Activated CD4-positive, alpha-beta T cell treated with anti-CD3 and anti-CD28 coated beads, Interleukin-2, amount 10 ng/mL, durations not matched to agents 7 days and 5 days (primary cell): ENCODE measurements around the gene WDSUB1. TPM values are rescaled to one million over a fixed set of nuclear protein-coding genes. Genes with fewer than 3 reads are reported as not detected.
A peak's percentile ranks its signal among the peaks of the same experiment; 100 is the strongest.

ENCODE experiments used
- CTCF ChIA-PET: fragments of 350-600 bp; sonication (Branson Sonifier 250); formaldehyde crosslinking; loops from one replicate; lab custom pipeline; 2021; ENCODE audit warnings: antibody characterized with exemption; lab: Charles Lee
- POLR2A ChIA-PET: fragments of 350-600 bp; sonication (Branson Sonifier 250); formaldehyde crosslinking; loops from one replicate; lab custom pipeline; 2021; ENCODE audit warnings: antibody characterized with exemption; lab: Charles Lee
- DNase-seq: peaks from one replicate; pipeline ENCODE4 v3.0.0-alpha.2; 2020
- H3K27ac Mint-ChIP-seq: one replicate; pipeline ENCODE4 v1.8.0; 2021; ENCODE audit warnings: mild to moderate bottlenecking, moderate library complexity, mixed read lengths
- H3K27me3 Mint-ChIP-seq: one replicate; pipeline ENCODE4 v1.8.0; 2021; ENCODE audit warnings: mixed read lengths
- H3K36me3 Mint-ChIP-seq: one replicate; pipeline ENCODE4 v1.8.0; 2021; ENCODE audit warnings: low read depth, mixed read lengths
- H3K4me1 Mint-ChIP-seq: one replicate; pipeline ENCODE4 v1.8.0; 2021; ENCODE audit warnings: mixed read lengths
- H3K4me3 Mint-ChIP-seq: one replicate; pipeline ENCODE4 v1.8.0; 2021; ENCODE audit warnings: mild to moderate bottlenecking, moderate library complexity, mixed read lengths
- H3K9me3 Mint-ChIP-seq: one replicate; pipeline ENCODE4 v1.8.0; 2021; ENCODE audit warnings: mixed read lengths
- total RNA-seq, 2 experiments: library from RNA; stranded (reverse); gene quantifications; one replicate each; pipeline ENCODE4 v1.2.3, GENCODE V29; 2021

The WDSUB1 gene
- total RNA-seq, 2 experiments from 2014 or later = 5.8 to 6.1 TPM

- peaks cover 2% of the 10 kb centered on the region for H3K36me3 Mint-ChIP-seq
- H3K9me3 Mint-ChIP-seq = no peaks in the 10 kb centered on the region
- peaks cover 36% of the 10 kb centered on the region for H3K4me1 Mint-ChIP-seq
- no peaks in the 10 kb centered on the region for H3K27me3 Mint-ChIP-seq
- ChIA-PET POLR2A (interaction anchor here (0.6 kb wide), 1 partner anchor 163 kb away, joined by 3 read pairs; no protein-coding TSS in a partner anchor), CTCF (interaction anchor here (0.6 to 1.4 kb wide), 3 partner anchors 11 to 77 kb away, joined by 3 read pairs; no protein-coding TSS in a partner anchor)
- peak; percentile 97 for DNase-seq
- peak overlapping the region; percentile 88 for H3K27ac Mint-ChIP-seq
- peak overlapping the region; percentile 81 for H3K4me3 Mint-ChIP-seq
Observed at GRCh38 chr2:159286709-159287441, 372 bp upstream of the WDSUB1 start.

DNA sequence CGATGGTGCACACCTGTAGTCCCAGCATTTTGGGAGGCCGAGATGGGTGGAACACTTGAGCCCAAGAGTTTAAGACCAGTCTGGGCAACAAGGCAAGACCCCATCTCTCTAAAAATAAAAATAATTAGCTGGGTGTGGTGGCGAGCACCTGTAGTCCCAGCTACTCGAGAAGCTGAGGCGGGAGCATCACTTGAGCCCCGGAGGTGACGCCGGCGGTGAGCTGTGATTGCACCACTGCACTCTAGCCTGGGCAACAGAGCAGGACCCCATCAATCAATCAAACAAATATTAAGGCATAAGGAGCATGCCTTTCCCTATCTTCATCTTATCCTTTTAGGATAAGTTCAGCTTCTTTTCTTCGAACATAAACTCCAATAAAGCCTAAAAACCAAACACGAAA lies 1.1 kb downstream of the WDSUB1 start:
- H3K4me1 Mint-ChIP-seq = peaks cover 28% of the 10 kb centered on the region
- CTCF ChIA-PET = interaction anchor here (0.8 to 1.0 kb wide), 2 partner anchors 8 to 14 kb away, joined by 3 to 4 read pairs; no protein-coding TSS in a partner anchor
- DNase-seq = no peak
- POLR2A ChIA-PET = interaction anchor here (0.6 kb wide), 1 partner anchor 237 kb away, joined by 3 read pairs; no protein-coding TSS in a partner anchor
- H3K27ac Mint-ChIP-seq = peak overlapping the region; percentile 87
- H3K9me3 Mint-ChIP-seq = no peaks in the 10 kb centered on the region
- peak overlapping the region; percentile 81 for H3K4me3 Mint-ChIP-seq
- H3K36me3 Mint-ChIP-seq = peaks cover 4% of the 10 kb centered on the region
- no peaks in the 10 kb centered on the region for H3K27me3 Mint-ChIP-seq

DNA sequence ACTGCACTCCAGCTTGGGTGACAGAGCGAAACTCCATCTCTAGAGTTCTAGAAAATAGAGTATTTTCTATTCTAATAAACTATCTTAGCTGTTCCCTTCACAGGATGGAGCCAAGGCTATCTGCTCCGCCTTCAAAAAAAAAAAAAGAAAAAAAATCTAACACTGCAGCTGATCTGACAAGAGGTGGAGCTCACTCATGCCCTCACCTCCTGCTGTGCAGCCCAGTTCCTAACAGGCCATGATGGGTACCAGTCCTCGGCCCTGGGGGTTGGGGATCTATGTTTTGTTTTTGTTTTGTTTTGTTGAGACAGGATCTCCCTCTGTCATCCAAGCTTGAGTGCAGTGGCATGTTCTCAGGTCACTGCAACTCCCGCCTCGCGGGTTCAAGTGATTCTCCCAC lies 3.0 kb downstream of the WDSUB1 start:
- DNase-seq = no peak
- Mint-ChIP-seq H3K27ac (no peak overlapping the region), H3K4me3 (no peak overlapping the region), H3K36me3 (peaks cover 4% of the 10 kb centered on the region), H3K9me3 (no peaks in the 10 kb centered on the region), H3K4me1 (peaks cover 21% of the 10 kb centered on the region), H3K27me3 (no peaks in the 10 kb centered on the region)
- ChIA-PET POLR2A (interaction anchor here (0.6 kb wide), 1 partner anchor 422 kb away, joined by 3 read pairs; no protein-coding TSS in a partner anchor), CTCF (no interaction called here)

GRCh38 chr2:159281002-159281401 lies 5.5 kb downstream of the WDSUB1 start:
- CTCF ChIA-PET = no interaction called here
- POLR2A ChIA-PET = no interaction called here
- Mint-ChIP-seq H3K27me3 (no peaks in the 10 kb centered on the region), H3K9me3 (no peaks in the 10 kb centered on the region), H3K27ac (no peak overlapping the region), H3K4me3 (no peak overlapping the region), H3K36me3 (peaks cover 4% of the 10 kb centered on the region), H3K4me1 (peaks cover 13% of the 10 kb centered on the region)
- no peak for DNase-seq

GRCh38 chr2:159279700-159280099 lies 6.8 kb downstream of the WDSUB1 start:
- no peak overlapping the region for H3K27ac Mint-ChIP-seq

DNA sequence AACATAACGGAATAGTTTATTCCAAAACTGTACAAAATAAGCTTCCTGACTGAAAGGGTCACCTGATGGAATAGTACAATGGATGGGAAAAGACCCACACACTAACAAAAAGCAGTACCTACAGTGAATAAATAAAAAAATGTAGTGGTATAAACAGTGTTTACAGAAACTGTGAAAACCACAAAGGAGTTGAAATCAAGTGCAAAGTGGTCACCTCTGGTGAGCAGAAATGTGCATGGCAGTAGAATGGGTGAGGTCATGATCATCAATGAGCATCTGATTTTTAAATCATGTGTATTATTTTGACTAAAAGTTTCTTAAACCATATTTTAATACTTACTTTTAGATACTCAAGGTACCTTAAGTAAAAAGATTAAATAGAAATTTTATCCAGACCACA lies 11.4 kb downstream of the WDSUB1 start:
- no peak for DNase-seq
- peaks cover 3% of the 10 kb centered on the region for H3K4me1 Mint-ChIP-seq
- no peak overlapping the region for H3K27ac Mint-ChIP-seq
- no peak overlapping the region for H3K4me3 Mint-ChIP-seq
- H3K9me3 Mint-ChIP-seq = peaks cover 3% of the 10 kb centered on the region
- POLR2A ChIA-PET = no interaction called here
- H3K36me3 Mint-ChIP-seq = peaks cover 21% of the 10 kb centered on the region
- CTCF ChIA-PET = no interaction called here
- no peaks in the 10 kb centered on the region for H3K27me3 Mint-ChIP-seq

More at GRCh38 chr2:159279700-159280099, 6.8 kb downstream of the WDSUB1 start:
- Mint-ChIP-seq H3K36me3 (peaks cover 8% of the 10 kb centered on the region), H3K4me1 (peaks cover 7% of the 10 kb centered on the region), H3K9me3 (no peaks in the 10 kb centered on the region), H3K27me3 (no peaks in the 10 kb centered on the region), H3K4me3 (no peak overlapping the region)
- POLR2A ChIA-PET = no interaction called here
- DNase-seq = no peak
- CTCF ChIA-PET = interaction anchor here (1.1 kb wide), 1 partner anchor 16 kb away, joined by 4 read pairs; no protein-coding TSS in a partner anchor

GRCh38 chr2:159272156-159272555 lies 14.3 kb downstream of the WDSUB1 start:
- ChIA-PET CTCF (no interaction called here), POLR2A (no interaction called here)
- no peak overlapping the region for H3K4me3 Mint-ChIP-seq
- no peak overlapping the region for H3K27ac Mint-ChIP-seq
- DNase-seq = no peak
- peaks cover 25% of the 10 kb centered on the region for H3K36me3 Mint-ChIP-seq
- H3K4me1 Mint-ChIP-seq = peaks cover 3% of the 10 kb centered on the region
- peaks cover 3% of the 10 kb centered on the region for H3K9me3 Mint-ChIP-seq
- no peaks in the 10 kb centered on the region for H3K27me3 Mint-ChIP-seq

- Mint-ChIP-seq H3K36me3 (peaks cover 25% of the 10 kb centered on the region), H3K27ac (no peak overlapping the region), H3K4me3 (no peak overlapping the region), H3K9me3 (peaks cover 3% of the 10 kb centered on the region), H3K4me1 (peaks cover 3% of the 10 kb centered on the region), H3K27me3 (no peaks in the 10 kb centered on the region)
- POLR2A ChIA-PET = no interaction called here
- no peak for DNase-seq
- CTCF ChIA-PET = interaction anchor here (0.6 to 1.4 kb wide), 2 partner anchors 14 to 25 kb away, joined by 3 read pairs; no protein-coding TSS in a partner anchor
Observed at GRCh38 chr2:159270744-159271379, 15.6 kb downstream of the WDSUB1 start.

DNA sequence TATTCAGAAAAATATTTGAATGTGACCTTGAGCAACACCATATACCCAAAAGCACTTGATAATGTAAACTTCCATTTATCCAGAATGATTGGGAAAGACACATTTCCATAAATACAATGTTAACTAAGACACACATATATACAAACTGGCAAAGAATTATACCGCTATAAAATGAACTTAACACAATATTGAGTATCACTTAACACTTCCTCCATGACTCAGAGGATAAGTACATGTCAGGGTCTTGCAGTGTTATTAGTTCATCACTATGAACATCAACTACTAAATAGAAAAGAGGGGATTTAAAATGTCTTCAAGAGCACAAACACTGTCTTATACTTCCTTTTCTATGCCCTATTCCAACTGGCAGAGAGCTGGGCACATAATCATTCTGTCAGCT lies 18.6 kb downstream of the WDSUB1 start:
- Mint-ChIP-seq H3K4me3 (no peak overlapping the region), H3K9me3 (peaks cover 3% of the 10 kb centered on the region), H3K27ac (no peak overlapping the region), H3K36me3 (peaks cover 19% of the 10 kb centered on the region), H3K4me1 (no peaks in the 10 kb centered on the region), H3K27me3 (no peaks in the 10 kb centered on the region)
- POLR2A ChIA-PET = no interaction called here
- CTCF ChIA-PET = interaction anchor here (1.0 kb wide), 1 partner anchor 18 kb away, joined by 3 read pairs; no protein-coding TSS in a partner anchor
- DNase-seq = no peak

DNA sequence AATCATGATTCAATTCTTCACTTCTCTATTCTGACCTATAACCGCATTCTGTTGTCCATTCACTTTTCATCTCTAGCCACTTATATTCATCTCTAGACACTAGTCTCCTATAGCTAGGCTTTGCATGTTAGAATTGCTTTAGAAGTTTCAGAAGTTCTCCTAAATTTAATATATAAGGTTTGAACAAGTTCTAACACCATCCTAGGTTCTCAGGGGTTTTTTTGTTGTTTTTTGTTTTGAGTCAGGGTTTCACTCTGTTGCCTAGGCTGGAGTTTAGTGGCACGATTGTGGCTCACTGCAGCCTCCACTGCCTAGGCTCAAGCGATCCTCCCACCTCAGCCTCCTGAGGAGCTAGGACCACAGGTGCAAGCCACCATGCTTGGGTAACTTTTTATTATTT lies 19.9 kb downstream of the WDSUB1 start:
- Mint-ChIP-seq H3K4me3 (no peak overlapping the region), H3K4me1 (no peaks in the 10 kb centered on the region)

GRCh38 chr2:159265171-159265576 lies 21.3 kb downstream of the WDSUB1 start:
- Mint-ChIP-seq H3K27me3 (no peaks in the 10 kb centered on the region), H3K4me3 (no peak overlapping the region), H3K9me3 (no peaks in the 10 kb centered on the region), H3K4me1 (no peaks in the 10 kb centered on the region), H3K36me3 (peaks cover 9% of the 10 kb centered on the region), H3K27ac (no peak overlapping the region)
- ChIA-PET POLR2A (no interaction called here), CTCF (interaction anchor here (0.7 kb wide), 1 partner anchor 492 kb away, joined by 3 read pairs; no protein-coding TSS in a partner anchor)
- no peak for DNase-seq

More for the DNA sequence above, 19.9 kb downstream of the WDSUB1 start:
- no peaks in the 10 kb centered on the region for H3K27me3 Mint-ChIP-seq
- CTCF ChIA-PET = no interaction called here
- no peak overlapping the region for H3K27ac Mint-ChIP-seq
- POLR2A ChIA-PET = no interaction called here
- peaks cover 3% of the 10 kb centered on the region for H3K9me3 Mint-ChIP-seq
- H3K36me3 Mint-ChIP-seq = peaks cover 19% of the 10 kb centered on the region
- no peak for DNase-seq

DNA sequence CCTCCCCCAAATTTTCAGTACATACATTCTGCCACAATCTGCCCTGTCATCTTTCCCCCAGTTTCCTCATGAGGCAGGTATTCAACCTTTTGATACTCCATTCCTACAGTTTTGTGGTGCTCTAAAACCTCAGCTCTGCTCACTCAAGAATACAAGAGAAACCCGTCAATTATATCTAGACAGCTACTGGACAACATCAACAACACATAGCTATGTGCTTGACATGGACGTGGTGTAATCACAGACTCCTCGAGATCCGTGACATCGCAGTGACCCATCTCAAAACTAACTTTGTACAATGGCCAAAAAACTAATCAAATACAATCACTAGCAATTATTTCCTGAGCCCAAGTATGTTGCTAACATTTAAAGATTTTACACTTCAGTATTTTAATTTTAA lies 23.6 kb downstream of the WDSUB1 start:
- H3K4me1 Mint-ChIP-seq = no peaks in the 10 kb centered on the region
- ChIA-PET POLR2A (no interaction called here), CTCF (interaction anchor here (1.3 kb wide), 1 partner anchor 16 kb away, joined by 4 read pairs; no protein-coding TSS in a partner anchor)
- H3K4me3 Mint-ChIP-seq = no peak overlapping the region
- no peaks in the 10 kb centered on the region for H3K27me3 Mint-ChIP-seq
- no peak overlapping the region for H3K27ac Mint-ChIP-seq
- H3K36me3 Mint-ChIP-seq = peaks cover 5% of the 10 kb centered on the region
- DNase-seq = no peak
- H3K9me3 Mint-ChIP-seq = no peaks in the 10 kb centered on the region

GRCh38 chr2:159262226-159262625 lies 24.3 kb downstream of the WDSUB1 start:
- Mint-ChIP-seq H3K27me3 (no peaks in the 10 kb centered on the region), H3K9me3 (no peaks in the 10 kb centered on the region), H3K36me3 (peaks cover 5% of the 10 kb centered on the region), H3K27ac (no peak overlapping the region), H3K4me3 (no peak overlapping the region), H3K4me1 (no peaks in the 10 kb centered on the region)
- POLR2A ChIA-PET = no interaction called here
- no peak for DNase-seq
- CTCF ChIA-PET = no interaction called here
